Subcutaneous adipose tissue (tissue), 4 donors: ENCODE data around the gene CDC42BPA. TPM values are rescaled to one million over a fixed set of nuclear protein-coding genes. Genes with fewer than 3 reads are reported as not detected.

ENCODE experiments used
- CTCF ChIP-seq: fragments of 450-650 bp; IDR thresholded peaks from one replicate; pipeline ENCODE4 v1.5.1; 2016; ENCODE audit warnings: low read depth, mild to moderate bottlenecking, control low read depth, antibody characterized with exemption, moderate library complexity
- total RNA-seq, 4 donors: library from RNA; depleted of rRNA; stranded (reverse); fragments of >200 nt; gene quantifications; one replicate each; pipeline ENCODE4 v1.1.0, GENCODE V29; 2016

CDC42BPA gene
- total RNA-seq, 4 donors from 2014 or later, result 43.2 to 68.2 (median 55.3) TPM

DNA sequence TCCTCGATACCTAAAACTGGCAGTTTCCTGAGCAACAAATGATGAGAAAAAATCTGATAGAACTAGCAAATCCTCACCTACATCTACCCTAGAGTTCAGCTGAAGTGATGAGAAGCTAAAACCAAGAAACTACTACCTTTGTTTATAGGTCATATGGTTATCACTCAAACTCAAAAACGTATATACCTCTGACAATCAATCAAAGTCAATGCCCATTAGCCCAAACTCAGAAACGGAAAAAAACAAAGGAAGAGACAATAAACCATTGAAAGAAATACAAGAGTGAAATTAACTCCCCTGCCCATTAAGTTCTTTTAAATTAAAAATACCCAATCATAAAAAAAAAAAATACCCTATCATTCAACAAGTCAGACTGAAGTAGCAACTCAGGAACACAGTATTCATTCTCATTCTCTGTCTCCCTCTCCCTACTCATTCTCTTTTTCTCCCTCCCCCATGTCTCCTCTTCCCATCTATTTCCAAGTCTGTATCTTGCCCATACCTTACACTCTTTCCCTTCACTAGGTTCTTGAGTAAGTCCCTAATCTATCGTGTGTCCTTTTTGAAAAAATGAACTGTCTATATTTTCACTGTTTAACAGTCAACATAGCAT is 6.8 kb downstream of the CDC42BPA start:
- TF ChIP-seq CTCF, result no peak

DNA sequence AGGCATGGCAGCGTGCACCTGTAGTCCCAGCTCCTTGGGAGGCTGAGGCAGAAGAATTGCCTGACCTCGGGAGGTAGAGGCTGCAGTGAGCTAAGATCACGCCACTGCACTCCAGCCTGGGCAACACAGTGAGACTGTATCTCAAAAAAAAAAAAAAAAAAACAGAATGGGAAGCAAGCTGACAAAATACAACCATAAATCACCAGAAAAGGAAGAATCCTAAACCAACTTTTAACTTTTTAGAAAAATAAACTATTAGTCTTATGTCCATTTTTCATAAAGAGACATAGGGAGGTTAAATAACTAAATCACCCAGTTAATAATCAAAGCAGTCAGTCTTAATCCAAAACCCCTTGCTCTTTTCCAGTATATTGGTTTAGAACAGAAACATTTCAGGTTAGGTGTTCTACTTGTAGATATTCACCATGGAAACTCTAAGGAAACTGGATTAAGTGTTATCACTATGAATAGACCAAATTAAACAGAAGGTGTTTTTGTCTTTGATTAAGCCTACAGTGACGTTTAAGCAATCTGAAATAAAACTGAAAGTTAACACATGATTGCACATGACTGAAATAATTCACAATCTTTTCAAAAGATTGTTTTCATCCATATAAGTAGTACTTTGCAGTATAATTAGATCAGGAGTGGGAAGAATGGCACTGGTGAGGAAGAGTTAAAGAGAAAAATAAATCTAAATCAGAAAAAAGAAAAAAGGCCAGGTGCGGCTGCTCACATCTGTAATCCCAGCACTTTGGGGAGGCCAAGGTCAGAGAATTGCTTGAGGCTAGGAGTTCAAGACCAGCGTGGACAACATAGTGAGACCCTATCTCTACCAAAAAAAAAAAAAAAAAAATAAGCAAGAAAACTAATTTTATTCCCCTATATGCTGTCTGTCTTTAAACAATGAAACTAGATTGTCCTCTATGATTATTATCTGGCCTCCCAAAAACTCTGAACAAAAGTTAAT is 9.6 kb downstream of the CDC42BPA start:
- TF ChIP-seq CTCF, result no peak

DNA sequence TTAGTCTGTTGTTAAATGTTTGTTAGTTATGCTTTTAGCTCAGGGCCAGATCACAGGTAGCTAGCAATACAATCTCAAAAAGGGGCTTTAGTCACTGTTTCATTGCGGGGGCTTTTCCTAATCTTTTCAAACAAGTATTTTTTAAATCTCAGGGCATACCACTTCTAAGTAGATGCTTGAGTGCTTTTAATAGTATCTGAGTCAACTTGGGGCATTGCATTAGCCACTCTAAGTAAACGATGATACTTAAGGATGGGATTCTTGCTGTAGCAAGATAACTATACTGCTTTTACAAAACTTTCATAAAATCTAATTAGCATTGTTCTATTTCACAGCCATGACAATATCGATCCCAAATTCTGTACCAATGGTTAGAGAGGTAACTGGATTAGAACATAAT is 11.6 kb downstream of the CDC42BPA start:
- TF ChIP-seq CTCF, result no peak

DNA sequence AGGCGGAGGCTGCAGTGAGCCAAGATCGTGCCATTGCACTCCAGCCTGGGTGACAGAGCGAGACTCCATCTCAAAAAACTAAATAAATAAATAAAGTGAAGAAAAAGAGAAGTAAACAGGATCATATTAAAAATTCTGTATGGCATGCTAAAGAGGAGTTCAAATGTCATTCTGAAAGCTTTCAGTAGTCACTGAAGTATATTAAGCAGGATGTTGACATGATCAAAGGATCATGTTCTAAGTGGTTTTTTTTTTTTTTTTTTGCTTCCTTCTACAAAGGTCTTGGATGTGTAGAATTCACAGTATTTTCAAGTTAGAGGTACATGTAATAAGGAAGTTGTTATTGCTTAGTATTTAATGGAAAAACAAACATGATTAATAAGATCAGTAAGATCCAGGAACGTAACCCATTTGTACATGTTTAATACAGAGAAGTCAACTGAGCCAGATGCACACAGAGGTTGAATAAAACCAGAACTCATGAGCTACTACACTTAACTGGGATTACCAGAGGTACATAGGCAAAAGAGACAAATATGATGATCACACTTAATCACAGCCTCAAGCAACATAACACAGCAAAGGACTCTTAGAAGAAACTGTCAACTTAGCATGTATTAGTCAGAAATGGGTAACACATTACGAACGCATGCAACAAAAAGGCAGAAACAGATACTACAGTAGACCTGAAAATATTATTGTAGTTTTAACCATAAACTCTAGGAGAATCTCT is 12.2 kb downstream of the CDC42BPA start:
- no peak for TF ChIP-seq CTCF

GRCh38 chr1:227304665-227305064 is 13.6 kb downstream of the CDC42BPA start:
- TF ChIP-seq CTCF, result no peak

DNA sequence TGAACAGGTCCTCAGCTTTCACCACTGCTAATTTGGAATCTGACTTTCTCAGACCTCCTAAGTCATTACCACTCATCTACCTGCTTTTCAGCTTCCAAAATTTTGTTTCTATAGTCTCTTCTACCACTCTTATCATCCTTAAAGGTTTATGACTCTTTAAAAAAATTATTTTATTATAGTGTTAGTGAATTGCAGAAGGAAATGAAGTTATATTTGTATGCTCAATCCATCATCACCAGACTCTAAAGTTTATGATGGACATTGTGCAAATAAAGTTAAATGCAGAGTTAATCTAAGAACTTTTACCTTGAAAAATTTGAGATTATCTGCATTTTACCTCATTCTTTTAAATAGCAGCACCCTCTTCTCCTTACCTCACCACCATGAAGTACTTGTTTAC is 14.6 kb downstream of the CDC42BPA start:
- TF ChIP-seq CTCF, result no peak

DNA sequence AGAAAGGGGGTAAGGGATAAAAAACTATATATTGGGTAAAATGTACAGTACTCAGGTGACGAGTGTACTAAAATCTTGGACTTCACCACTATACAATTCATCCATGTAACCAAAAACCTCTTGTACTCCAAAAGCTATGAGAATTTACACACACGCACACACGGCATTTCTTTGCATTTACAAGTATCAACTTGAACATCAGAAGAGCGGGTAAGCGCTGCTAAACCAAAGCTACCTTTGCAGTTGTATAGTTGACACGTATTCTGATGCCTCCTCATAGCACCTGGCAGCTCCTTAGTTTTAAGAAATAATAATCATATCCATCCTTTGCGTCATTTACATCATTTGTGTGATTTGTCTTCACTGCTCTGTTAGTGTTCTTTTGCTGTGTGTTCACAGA is 17.6 kb downstream of the CDC42BPA start:
- TF ChIP-seq CTCF, result no peak
